Stimulated activated CD8-positive, alpha-beta memory T cell treated with anti-CD3 and anti-CD28 coated beads, Interleukin-15, amount 100 ng/mL, for 24 hours (primary cell): ENCODE results near the gene UROC1.

Experiments
- DNase-seq: peaks from one replicate; pipeline ENCODE4 v3.0.0-alpha.2; 2020; ENCODE audit warnings: low read depth

UROC1 gene

DNA sequence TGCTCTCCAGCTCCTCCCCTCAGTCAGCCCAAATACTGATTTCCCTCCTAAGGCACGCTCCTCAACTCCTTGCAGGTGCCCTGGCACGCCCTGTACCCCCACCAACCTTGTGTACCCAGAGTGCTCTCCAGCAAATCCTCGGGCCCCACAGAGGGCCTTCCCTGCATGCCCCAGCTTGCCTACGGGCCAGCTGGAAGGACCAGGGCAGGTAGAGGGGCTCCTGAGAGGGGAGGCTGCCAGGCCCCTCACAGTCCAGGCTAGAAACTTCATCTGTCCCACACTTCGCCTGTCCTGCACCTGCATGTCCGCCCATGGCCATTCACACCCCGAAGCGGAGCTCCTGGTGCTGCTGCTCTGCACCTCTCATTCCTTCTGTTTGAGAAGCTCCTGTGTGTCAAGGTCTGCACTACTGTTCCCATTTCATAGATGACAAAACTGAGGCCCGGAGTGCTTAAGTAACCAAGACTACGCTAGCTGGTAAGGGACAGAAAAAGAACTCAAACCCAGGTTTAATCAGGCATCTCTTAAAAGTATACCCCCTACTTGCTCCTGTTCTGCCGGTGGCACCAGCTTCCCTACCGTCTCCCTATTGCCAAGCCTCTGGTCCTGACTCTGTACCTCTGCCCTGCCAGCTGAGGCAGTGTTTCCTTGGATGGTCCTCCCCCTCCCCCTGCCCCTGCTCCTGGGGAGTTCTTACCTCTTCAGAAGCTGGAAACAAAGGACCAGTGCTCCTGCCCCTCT is 77.4 kb downstream of the UROC1 start:
- no peak for DNase-seq

DNA sequence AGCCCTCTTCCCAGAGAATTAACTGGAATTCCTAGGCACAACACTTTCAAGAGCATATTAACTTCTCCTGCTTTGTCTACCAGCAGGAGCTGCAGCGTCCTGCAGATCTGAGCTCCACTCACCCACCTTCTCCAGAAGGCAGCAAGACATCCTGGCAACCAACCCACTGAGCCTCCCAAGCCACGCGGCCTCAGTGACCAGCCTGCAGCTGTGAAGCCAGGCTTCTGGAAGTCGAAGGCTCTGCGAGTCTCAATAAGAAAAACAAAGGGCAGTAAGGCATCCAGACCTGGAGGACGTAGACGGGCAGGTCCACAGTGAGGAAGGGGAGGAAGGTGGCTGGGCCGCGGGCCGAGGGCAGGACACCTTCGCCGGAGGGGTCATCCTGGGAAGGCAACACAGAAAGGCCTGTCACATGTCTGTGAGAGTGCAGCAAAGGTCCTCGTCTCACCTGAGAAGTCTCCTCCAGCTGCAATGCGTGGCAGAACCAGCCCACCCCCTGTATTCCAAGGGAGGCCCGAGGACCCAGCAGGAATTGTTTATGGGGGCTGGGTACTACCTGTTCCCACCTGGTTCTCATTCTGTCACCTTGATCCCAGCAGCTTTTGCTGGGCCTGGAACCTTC is 78.1 kb downstream of the UROC1 start:
- no peak for DNase-seq

DNA sequence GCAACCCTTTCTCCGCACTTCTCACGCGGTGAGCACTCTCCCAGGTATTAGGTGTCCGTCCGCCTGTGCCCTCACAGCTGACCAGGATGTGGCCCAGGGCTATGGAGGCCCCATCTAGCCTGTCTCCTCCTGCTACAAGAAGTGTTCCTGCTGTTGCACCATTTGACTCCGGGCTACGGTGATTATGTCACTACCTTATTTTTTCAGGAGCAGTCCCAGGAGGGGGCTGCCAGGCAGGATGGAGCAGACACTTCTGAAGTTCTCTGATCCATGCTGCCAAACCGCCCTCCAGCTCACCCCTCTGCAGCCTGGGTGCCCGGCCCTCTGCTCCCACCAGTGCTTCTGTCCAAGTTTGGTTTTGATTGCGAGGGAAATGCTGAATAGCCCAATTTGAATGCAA is 78.8 kb downstream of the UROC1 start:
- DNase-seq: no peak

DNA sequence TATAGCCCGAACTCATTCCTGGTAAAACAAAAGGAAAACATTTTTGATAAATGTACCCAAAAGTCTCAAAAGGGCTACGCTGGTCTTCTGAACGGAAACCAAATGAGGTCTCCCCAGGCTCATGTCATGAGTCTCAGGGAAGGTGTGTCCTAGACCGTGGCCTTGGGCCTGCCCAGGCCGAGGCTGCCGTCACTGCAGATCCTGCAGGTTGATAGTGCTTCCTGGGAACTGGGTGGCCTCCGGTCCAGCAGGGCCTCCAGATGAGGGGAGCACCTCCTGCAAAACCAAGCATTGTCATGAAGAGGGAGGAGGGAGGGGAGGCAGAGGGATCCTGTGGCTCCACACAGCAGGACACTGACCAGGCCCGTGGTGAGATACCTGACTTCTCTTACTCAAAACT is 79.4 kb downstream of the UROC1 start:
- DNase-seq: no peak

DNA sequence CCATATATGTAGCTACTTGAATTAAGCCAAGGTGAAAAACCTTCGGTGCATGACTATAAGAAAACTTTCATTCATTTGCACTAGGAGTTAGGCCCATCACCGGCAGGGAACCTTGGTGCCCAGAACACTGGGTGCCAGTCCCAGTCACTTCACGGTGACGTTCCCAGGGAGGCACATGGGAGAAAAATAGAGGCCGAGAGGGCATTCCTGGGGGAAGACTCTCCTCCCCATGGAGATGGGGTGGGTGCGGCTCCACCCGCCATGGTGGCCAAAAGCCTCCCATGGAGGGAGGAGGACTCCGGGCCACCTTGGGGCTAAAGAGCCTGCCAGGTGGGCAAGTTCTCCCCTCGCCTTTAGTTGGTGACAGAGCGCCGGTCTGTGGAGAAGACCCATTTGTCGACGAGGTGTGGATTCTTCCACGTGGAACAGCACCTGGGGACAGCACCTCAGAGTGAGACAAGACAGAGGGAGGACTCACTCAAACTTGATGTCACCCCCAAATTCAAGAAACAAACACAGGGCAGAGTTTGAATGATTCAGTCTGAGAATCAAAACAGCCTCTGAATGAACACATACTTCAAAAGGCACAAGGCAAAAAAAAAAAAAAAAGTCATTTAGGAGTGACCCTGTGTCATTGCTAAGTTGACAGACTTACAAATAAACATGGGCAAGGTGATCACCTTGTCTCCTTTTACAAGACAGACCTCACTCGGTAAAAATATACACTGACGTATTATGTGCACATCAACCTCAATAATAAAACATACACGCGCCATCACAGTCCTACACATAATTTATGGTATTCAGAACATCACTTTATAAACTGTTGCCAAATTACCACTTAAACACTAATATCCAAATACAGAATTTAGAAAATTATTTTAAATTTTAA is 80.5 kb downstream of the UROC1 start:
- no peak for DNase-seq

DNA sequence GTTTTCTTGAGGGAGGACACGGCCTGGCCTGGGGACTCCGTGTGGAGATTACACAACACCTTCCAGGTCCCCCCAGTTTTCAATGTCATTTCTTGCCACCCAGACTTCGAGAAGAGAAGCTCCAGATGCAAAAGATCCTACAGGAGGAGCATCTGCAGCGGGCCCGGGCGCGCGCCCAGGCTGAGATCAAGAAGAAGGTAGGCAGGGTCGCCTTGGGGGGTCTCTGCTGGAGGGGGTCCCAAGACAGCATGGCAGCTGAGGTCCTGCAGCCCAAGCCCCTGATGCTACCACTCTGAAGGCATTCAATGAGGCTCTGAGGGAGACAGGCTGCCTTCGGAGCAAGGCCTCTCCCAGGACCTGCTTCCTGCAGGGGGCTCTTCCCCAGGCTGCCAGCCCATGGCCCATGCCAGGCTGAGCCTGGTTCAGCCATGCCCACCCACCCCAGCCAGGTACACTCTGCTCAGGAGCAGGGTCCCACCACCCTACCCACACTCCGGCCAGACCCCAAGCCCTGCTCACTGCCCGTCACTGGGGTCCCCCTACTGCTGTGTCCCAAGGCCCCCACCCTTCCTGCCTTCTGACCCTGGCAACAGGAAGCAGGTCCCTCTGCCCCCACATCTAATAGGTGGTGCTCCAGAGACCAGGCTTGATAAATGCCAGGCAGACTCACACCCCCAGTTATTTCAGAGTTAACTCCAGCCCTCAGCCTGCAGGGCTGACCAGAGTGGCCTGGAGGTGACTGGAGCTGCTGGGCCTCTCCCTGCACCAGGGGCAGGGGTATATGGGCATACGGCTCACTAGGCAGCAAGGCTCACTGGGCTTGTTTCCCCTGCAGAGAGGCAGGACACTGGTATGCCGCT is 81.9 kb downstream of the UROC1 start:
- no peak for DNase-seq

DNA sequence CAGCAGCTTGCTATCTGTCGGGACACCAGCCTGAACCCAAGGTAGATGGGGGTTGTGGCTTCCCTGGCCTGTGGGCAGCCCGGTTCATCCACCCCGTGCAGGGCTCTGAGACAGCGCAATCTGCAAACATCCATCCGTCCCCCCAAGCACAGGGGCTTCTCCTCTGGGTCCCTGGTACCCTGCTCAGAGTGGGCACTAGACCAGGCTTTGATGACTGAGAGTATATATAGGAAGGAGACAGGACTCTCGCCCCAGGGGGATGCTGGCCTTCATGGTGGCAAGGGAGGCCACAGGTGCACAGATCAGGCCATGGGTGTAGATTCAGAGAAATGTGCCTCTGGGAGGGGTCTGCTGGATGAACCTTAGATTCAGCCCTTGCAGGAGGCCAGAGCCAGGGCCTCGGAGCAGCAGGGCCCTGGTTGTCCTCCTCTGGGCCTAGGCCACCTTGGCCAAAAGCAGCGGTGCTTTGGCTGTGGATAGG is 82.6 kb downstream of the UROC1 start:
- no peak for DNase-seq

- DNase-seq: no peak
Observed at GRCh38 chr3:126434264-126434590, 83.3 kb downstream of the UROC1 start.

DNA sequence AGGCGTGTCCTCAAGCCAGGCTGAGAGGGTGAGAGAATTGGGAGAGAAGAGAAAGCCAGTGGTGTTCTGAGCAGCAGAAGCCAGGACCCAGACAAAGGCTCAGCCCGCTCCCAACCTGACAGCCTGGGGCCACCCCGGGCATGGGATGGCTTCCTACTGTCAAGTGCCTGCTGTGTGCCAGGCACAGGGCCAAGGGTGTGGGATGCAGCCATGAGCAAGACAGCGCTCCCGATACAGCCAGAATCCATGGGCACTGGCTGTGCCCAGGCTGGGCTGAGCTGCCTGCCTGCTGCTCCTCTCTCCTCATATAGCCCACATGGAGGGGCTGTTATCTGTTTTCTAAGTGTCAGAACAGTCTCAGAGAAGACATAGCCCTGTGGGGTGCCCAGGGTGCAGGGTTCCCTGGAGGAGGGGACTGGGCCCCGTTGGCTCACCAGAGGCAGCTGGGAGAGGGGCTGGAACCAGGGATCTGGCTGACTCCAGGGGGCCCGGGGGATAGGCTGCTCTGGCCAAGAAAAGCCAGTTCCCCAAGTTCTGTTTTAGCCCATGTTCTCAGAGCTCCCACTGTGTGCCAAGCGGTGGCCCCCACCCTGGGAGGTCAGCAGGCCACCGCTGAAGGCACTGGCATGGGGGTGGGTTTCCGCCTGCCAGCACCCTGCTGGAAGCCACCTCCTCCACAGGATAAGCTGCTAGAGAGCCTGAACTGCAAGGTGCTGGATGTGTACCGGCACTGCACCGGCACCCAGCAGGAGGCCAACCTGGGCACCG is 83.9 kb downstream of the UROC1 start:
- DNase-seq: no peak

DNA sequence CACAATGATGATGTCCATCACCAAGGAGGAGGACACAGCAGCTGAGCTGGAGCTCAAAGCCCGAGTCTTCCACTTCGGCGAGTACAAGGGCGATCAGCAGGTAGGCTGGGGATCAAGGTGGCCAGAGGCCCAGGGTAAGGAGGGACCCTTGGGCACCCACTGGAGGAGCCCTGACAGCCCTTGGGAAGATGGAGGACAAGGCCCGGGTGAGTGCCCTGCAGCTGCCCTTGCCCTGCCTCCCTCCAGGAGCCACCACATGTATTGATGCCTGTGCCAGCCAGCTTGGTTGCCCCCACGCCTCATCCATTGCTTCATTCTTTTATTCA is 84.5 kb downstream of the UROC1 start:
- DNase-seq: no peak

- no peak for DNase-seq
Observed at GRCh38 chr3:126432361-126433104, 85.0 kb downstream of the UROC1 start.
